GM19193 (cell line): Measurements from ENCODE around the gene SCRT2.

Experiments
- POLR2A ChIP-seq: IDR thresholded peaks from 4 replicates; pipeline ENCODE4 v1.6.1; 2011; ENCODE audit not compliant: insufficient read depth, insufficient read length; ENCODE audit errors: extremely low read depth

SCRT2 gene

DNA sequence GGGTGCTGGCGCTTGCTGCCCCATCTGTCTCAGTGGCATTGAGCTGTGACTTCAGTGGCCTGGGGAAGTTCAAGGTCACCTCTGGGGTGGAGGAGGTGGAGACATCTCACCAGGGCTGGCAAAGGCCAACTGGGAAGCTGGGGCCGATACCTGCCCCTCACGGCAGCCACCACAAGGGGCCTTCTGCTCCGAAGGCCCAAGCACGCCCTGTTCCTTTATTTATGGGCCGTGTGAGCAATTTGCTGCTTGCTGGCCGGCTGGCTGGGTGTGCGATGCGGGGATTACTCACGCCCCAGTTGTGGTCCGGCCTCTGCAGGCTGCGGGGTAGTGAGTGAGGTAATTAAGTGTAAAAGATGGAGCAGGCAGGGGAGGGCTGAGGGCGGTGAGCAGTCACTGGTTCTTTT is 13.2 kb upstream of the SCRT2 start:
- no peak for TF ChIP-seq POLR2A

DNA sequence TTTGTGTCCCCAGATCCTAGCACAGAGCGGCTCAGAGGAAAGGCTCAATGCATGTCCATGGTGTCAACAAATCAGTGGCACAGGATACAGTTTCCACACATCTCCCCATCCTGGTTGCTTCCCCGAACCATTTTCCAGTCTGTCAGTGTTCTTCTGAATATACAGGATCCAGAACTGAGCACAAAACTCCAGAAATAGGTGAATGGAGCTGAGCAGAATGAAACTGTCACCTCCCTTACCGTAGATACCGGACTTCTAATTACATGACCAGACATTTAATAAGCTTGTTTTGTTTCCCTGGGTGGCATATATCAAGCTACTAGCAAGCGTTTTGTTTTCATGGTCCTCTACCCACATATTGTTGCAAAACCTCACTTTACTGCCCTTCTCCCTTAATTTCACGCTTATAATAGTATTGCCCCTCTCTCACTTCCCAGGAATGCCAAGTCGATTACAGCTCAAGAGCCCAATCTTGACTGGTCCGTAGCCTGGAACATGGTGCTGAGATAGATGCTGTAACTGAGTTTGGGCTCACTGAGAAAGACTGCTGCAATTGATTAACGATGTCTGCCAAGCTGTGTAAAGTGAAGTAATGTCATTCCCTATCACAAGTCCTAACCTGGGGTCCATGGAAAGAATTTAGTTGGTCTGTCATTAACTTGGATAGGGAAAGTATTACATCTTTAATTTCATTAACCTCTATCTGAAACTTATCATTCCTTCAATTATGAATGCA is 12.0 kb upstream of the SCRT2 start:
- TF ChIP-seq POLR2A = no peak

DNA sequence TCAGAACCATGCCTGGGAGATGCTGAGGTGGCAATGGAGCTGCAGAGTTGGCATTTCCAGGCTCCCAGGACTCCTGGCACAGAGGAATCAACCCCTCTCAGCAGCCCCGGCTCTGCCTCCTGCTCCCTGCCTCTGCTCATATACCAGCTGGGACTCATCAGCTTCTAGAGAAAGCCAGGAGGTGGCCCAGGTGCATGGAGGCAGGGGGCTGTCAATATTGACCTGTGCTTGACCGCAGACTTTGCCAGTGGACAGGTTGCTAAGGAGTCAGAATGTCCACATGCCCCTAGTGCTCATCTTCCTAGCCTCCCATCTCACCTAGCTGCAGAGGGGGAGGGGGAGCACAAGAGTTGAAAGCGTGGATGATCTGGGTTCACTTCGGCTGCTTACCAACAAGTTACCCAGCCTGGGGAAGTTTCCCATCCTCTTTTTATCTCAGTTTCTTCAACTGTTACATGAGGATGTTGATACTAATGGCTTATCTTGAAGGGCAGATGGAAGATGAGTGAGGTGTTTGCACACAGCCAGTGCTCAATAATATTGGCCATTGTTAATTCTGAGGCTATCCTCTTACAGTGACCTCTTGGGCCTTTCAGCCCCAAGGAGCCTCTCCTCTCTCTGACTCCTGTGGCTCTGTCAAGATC is 9.2 kb upstream of the SCRT2 start:
- no peak for TF ChIP-seq POLR2A

GRCh38 chr20:682123-682522 is 6.5 kb upstream of the SCRT2 start:
- TF ChIP-seq POLR2A = no peak

DNA sequence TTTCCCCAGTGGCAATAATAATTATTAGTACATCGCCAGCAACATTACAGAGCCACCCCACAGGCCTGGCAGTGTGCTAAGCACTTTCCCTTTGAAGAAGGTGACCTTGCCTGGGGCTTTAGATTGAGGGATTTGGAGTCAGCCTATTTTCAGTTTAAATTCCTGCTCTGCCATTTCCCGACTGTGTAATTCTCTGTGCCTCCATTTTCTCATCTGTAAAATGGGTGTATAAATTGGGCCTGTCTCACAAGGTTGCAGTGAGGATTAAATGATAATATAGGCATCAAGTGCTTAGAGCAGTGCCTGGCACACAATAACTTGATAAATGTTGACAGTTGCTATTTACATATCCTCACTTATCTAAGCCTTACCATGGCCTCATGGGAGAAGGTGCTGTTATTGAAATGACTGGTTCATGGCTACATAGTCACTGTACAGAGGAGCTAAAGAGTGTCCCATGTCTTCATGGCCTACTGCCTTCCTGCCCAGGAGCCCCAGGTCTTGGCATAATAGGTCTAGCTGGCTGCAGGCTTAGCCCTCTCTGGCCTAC is 5.1 kb upstream of the SCRT2 start:
- no peak for TF ChIP-seq POLR2A

DNA sequence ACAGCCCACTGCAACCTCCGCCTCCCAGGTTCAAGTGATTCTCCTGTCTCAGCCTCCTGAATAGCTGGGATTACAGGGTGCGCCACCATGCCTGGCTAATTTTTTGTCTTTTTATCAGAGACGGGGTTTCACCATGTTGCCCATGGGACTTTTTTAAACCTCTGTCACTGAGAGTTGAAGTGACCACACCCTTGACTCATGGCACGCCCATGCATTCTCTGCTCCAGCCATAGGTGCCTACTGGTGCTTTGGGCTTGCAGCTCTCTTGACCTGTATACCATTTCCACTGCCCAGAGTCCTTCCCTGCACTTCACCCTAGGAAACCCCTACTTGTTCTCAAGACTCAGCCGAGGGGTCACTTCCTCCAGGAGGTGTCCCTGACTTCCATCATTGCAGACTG is 2.4 kb upstream of the SCRT2 start:
- TF ChIP-seq POLR2A = no peak

- TF ChIP-seq POLR2A = no peak
Measured at GRCh38 chr20:676967-677366, 1.4 kb upstream of the SCRT2 start.

DNA sequence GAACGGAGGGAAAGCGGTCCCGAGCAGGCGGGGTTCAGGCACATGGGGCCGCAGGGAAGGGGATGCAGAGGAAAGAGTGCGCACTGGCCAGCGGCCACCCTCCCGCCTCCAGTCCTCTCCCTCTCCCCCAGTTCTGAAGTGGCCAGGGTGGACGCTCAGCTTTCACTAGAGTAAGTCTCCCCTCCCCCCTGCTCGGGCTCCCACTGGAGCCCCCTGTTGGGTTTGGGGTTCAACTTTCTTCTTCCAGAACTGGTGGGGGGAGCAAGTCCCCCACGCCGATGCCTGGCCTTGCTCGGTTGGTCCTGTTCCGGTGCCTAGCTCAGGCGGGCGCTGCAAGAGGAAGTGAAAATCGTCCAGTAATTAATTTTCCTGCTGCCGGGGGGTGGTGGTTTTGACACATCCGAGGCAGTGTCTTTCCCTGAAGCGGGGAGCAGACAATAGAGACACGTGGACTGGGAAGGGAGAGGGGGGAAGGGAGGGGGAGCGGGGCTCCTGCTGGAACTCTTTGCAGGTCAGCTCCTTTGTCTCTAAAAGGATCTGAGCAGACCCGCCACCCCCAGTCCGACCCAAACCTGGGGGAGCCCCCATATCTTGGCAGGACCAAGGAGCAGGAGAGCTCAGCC is 824 bp upstream of the SCRT2 start:
- no peak for TF ChIP-seq POLR2A

- TF ChIP-seq POLR2A = no peak
Measured at GRCh38 chr20:675033-675452, 559 bp downstream of the SCRT2 start.

- no peak for TF ChIP-seq POLR2A
Measured at GRCh38 chr20:673603-674001, 2.0 kb downstream of the SCRT2 start.

DNA sequence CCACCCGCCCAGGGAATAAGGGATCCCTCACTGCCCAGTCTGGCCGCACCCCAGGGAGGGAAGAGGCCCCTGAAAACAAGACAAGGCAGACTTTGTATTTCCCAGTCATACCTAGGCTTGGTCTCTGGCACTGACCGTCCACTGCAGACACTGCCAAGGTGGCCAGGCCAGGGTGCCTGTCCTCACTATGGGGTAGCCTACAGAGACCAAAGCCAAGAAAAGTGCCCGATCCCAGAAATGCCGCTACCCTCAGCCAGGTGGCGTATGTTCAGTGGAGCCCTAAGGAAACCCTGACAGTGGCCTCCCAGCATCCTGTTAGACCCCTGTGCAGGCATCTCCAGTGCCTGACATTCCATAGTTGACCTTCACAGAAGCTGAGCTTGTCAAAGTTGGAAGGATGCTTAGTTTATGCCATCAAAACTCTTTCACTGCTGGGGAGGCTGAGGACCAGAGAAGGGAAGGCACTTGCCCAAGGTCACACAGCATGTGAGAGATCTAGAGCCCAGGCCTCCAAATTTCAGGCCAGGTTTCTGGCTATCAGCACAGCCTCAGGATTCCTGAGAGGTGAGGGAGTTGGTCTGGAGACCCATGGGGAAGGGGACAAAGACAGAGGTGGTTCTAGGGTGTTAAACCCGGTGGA is 2.5 kb downstream of the SCRT2 start:
- no peak for TF ChIP-seq POLR2A

DNA sequence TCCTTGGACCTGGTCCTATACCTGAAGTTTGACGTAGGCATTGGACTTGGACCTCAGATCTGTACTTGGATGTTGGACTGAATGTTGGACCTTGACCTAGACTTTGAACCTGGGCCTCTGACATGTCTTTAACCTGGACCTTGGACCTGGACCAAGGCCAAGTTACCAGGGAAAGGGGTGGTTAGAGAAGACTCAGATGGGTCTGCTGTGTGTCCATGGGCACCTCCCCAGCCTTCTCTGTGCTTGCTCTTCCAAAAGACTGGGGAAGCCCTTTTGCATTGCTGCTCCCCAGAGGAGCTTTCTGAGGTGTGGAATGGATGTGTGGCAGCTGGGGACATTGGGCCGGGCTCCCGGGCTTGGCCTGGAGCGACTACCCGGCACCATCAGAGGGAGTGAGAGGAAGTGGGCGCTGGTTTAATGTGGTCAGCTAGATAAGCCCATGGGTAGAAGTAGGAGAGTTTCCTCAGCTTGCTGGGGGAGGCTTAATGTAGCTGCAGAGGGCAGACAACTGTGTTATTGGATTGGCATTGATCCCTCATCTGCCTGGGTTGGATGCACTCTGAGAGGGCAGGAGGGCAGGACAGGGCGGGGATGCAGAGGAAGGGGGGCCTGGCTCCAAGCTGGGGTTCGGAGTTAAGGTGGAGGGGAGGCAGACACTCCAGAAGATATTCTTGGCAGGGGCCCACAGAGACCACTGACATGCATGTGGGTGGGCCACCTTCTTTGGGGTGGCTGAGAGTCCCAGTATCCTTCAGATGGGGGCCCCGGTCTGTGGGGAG is 4.2 kb downstream of the SCRT2 start:
- TF ChIP-seq POLR2A = no peak

GRCh38 chr20:669573-669972 is 6.0 kb downstream of the SCRT2 start:
- no peak for TF ChIP-seq POLR2A

DNA sequence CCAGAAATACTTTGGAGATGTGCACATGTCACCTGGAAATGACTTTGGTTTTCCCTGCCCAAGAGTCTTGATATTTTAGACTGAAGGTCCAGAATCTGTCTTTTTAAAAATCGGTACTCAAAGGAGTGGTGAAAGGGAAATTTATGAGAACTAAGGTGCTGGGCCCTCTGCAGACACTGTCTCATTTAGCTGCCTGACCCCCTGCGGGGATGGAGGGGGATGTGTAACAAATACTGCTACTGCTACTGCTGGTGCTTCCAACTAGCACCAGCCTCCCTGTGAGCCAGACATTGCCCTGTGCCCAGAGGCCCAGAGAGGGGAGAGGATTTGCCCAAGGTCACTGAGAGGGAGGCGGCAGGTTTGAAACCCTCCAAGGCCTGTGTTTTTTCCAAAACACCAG is 7.0 kb downstream of the SCRT2 start:
- no peak for TF ChIP-seq POLR2A

- no peak for TF ChIP-seq POLR2A
Measured at GRCh38 chr20:668050-668449, 7.6 kb downstream of the SCRT2 start.

DNA sequence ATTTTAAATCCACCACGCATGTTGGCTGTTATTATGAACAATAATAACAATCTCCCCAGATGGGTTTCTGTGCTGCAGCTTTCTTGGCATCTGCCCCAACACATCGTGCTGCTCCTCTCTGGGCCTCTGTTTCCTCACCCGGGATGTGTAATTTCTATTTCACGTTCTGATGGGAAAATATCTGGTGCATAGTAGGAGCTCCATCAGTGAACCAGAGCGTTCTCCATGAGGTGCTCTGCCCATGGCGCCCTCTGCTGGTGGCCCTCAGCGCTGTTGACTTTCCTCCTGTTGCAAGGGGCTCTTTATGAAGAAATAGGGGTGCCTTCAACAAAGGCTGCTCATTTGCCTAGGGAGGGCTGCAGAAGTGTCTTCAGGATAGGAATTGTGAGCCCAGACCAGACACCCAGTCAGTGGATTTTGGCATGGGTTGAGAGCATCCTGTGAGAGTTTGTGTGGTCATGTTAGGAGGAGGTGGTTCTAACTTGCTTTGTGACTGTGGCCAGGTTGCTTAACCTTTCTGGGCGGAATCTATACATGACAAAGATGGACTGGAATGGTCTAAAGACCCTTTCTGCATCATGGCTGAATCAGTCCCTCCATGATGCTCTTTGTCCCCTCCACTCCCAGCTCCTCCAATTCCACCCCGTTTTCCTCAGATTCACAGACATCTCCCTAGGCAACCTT is 8.1 kb downstream of the SCRT2 start:
- no peak for TF ChIP-seq POLR2A
